Mononuclear cell (primary cell): ENCODE data around the gene USP13. TPM values are rescaled to one million over a fixed set of nuclear protein-coding genes. Genes with fewer than 3 reads are reported as not detected.

Source experiments
- H3K27me3 ChIP-seq: 2 replicates; pipeline ENCODE4 v1.6.0; 2011; ENCODE audit warnings: low read length, control low read depth; ENCODE audit not compliant: insufficient read depth
- H3K4me1 ChIP-seq: 2 replicates; pipeline ENCODE4 v1.5.1; 2011; ENCODE audit warnings: mild to moderate bottlenecking, low read length, control low read depth; ENCODE audit not compliant: insufficient read depth
- H3K4me3 ChIP-seq: 2 replicates; pipeline ENCODE4 v1.5.1; 2011; ENCODE audit warnings: mild to moderate bottlenecking, low read length, moderate library complexity
- H3K9me3 ChIP-seq: 2 replicates; pipeline ENCODE4 v1.5.1; 2011; ENCODE audit warnings: low read depth, mild to moderate bottlenecking, control low read depth, low read length
- total RNA-seq: library from RNA; depleted of rRNA; stranded (reverse); fragments of >200 nt; gene quantifications from one replicate; pipeline ENCODE4 v1.2.3, GENCODE V29; 2012

USP13 gene
- total RNA-seq, 1 donor = 2.9 TPM

- H3K4me1 ChIP-seq = no peaks in the 10 kb centered on the region
- no peaks in the 10 kb centered on the region for H3K9me3 ChIP-seq
- H3K4me3 ChIP-seq = no peak overlapping the region
- H3K27me3 ChIP-seq = no peaks in the 10 kb centered on the region
These were observed 153.3 kb downstream of the USP13 start for GRCh38 chr3:179806177-179806576.

GRCh38 chr3:179807588-179807987 lies 154.7 kb downstream of the USP13 start:
- Histone ChIP-seq H3K27me3 (no peaks in the 10 kb centered on the region), H3K4me1 (no peaks in the 10 kb centered on the region), H3K4me3 (no peak overlapping the region), H3K9me3 (no peaks in the 10 kb centered on the region)

GRCh38 chr3:179809639-179810038 lies 156.8 kb downstream of the USP13 start:
- no peak overlapping the region for H3K4me3 ChIP-seq
- no peaks in the 10 kb centered on the region for H3K4me1 ChIP-seq
- H3K27me3 ChIP-seq = no peaks in the 10 kb centered on the region
- H3K9me3 ChIP-seq = no peaks in the 10 kb centered on the region

GRCh38 chr3:179811321-179812095 lies 158.7 kb downstream of the USP13 start:
- Histone ChIP-seq H3K9me3 (no peaks in the 10 kb centered on the region), H3K4me3 (no peak overlapping the region), H3K27me3 (no peaks in the 10 kb centered on the region), H3K4me1 (no peaks in the 10 kb centered on the region)

GRCh38 chr3:179812096-179812382 lies 159.2 kb downstream of the USP13 start:
- Histone ChIP-seq H3K27me3 (no peaks in the 10 kb centered on the region), H3K4me1 (no peaks in the 10 kb centered on the region), H3K4me3 (no peak overlapping the region), H3K9me3 (no peaks in the 10 kb centered on the region)

GRCh38 chr3:179819379-179819778 lies 166.5 kb downstream of the USP13 start:
- no peaks in the 10 kb centered on the region for H3K4me1 ChIP-seq

GRCh38 chr3:179822296-179822695 lies 169.5 kb downstream of the USP13 start:
- Histone ChIP-seq H3K4me1 (no peaks in the 10 kb centered on the region), H3K4me3 (no peak overlapping the region), H3K9me3 (no peaks in the 10 kb centered on the region), H3K27me3 (peaks cover 7% of the 10 kb centered on the region)

More at GRCh38 chr3:179819379-179819778, 166.5 kb downstream of the USP13 start:
- H3K27me3 ChIP-seq = peaks cover 7% of the 10 kb centered on the region
- no peak overlapping the region for H3K4me3 ChIP-seq
- no peaks in the 10 kb centered on the region for H3K9me3 ChIP-seq

- Histone ChIP-seq H3K4me1 (no peaks in the 10 kb centered on the region), H3K9me3 (no peaks in the 10 kb centered on the region), H3K4me3 (no peak overlapping the region), H3K27me3 (no peaks in the 10 kb centered on the region)
These were observed 172.8 kb downstream of the USP13 start for GRCh38 chr3:179825527-179826246.

GRCh38 chr3:179826247-179826637 lies 173.4 kb downstream of the USP13 start:
- Histone ChIP-seq H3K4me3 (no peak overlapping the region), H3K9me3 (no peaks in the 10 kb centered on the region), H3K27me3 (no peaks in the 10 kb centered on the region), H3K4me1 (no peaks in the 10 kb centered on the region)

- H3K4me3 ChIP-seq = no peak overlapping the region
- H3K4me1 ChIP-seq = no peaks in the 10 kb centered on the region
- no peaks in the 10 kb centered on the region for H3K27me3 ChIP-seq
- no peaks in the 10 kb centered on the region for H3K9me3 ChIP-seq
These were observed 175.9 kb downstream of the USP13 start for GRCh38 chr3:179828738-179829137.

GRCh38 chr3:179829401-179829800 lies 176.6 kb downstream of the USP13 start:
- Histone ChIP-seq H3K9me3 (no peaks in the 10 kb centered on the region), H3K4me1 (no peaks in the 10 kb centered on the region), H3K4me3 (no peak overlapping the region), H3K27me3 (no peaks in the 10 kb centered on the region)

- no peak overlapping the region for H3K4me3 ChIP-seq
- no peaks in the 10 kb centered on the region for H3K27me3 ChIP-seq
- H3K4me1 ChIP-seq = no peaks in the 10 kb centered on the region
- no peaks in the 10 kb centered on the region for H3K9me3 ChIP-seq
These were observed 179.6 kb downstream of the USP13 start for GRCh38 chr3:179832333-179832854.

GRCh38 chr3:179833294-179833693 lies 180.5 kb downstream of the USP13 start:
- no peaks in the 10 kb centered on the region for H3K27me3 ChIP-seq
- H3K4me3 ChIP-seq = no peak overlapping the region
- H3K9me3 ChIP-seq = no peaks in the 10 kb centered on the region
- no peaks in the 10 kb centered on the region for H3K4me1 ChIP-seq

GRCh38 chr3:179837374-179837773 lies 184.5 kb downstream of the USP13 start:
- Histone ChIP-seq H3K9me3 (no peaks in the 10 kb centered on the region), H3K4me3 (no peak overlapping the region), H3K27me3 (no peaks in the 10 kb centered on the region), H3K4me1 (no peaks in the 10 kb centered on the region)
